PC-9 (cell line): ENCODE results near the gene CNBD2. TPM values are rescaled to one million over a fixed set of nuclear protein-coding genes. Genes with fewer than 3 reads are reported as not detected.

ENCODE experiments used
- Bru-seq: library from RNA; stranded (reverse); fragments of 400-500 nt; gene quantifications from one replicate; lab custom pipeline; 2021; lab: Mats Ljungman, UMichigan
- BruChase-seq, 2 experiments: library from RNA; stranded (reverse); fragments of 400-500 nt; gene quantifications; one replicate each; lab custom pipeline; 2021; lab: Mats Ljungman, UMichigan
- BruUV-seq: library from RNA; stranded (reverse); fragments of 400-500 nt; replicated peaks from 2 replicates; lab custom pipeline; 2021; lab: Mats Ljungman, UMichigan
- CTCF ChIA-PET: fragments of 300-600 bp; sonication (Branson Sonifier 250); formaldehyde crosslinking; loops from one replicate; lab custom pipeline; 2022; ENCODE audit warnings: antibody characterized with exemption; lab: Charles Lee
- POLR2A ChIA-PET: fragments of 300-600 bp; sonication (Branson Sonifier 250); formaldehyde crosslinking; loops from one replicate; lab custom pipeline; 2022; ENCODE audit warnings: antibody characterized with exemption; ENCODE audit not compliant: unreplicated experiment; lab: Charles Lee
- DNase-seq, 2 experiments: peaks; one replicate each; pipeline versions ENCODE4 v3.0.0 to v3.0.0-alpha.2; 2015 to 2022; ENCODE audit warnings: mixed read lengths in 1 of 2
- H2AFZ ChIP-seq: fragments of 200-600 bp; sonication (generic); 2 replicates; pipeline ENCODE4 v1.8.1; 2017; ENCODE audit warnings: antibody characterized with exemption
- H3F3A ChIP-seq: fragments of 200-600 bp; sonication (generic); 2 replicates; pipeline ENCODE4 v1.8.1; 2017; ENCODE audit warnings: antibody characterized with exemption, mild to moderate bottlenecking, low read depth; ENCODE audit not compliant: insufficient read depth
- H3K27ac ChIP-seq: fragments of 200-600 bp; sonication (generic); 2 replicates; pipeline ENCODE4 v1.6.1; 2016; ENCODE audit warnings: mixed run types
- H3K27me3 ChIP-seq: fragments of 200-600 bp; sonication (generic); 2 replicates; pipeline ENCODE4 v1.6.1; 2016; ENCODE audit warnings: low read depth, mixed run types; ENCODE audit not compliant: insufficient read depth
- H3K36me3 ChIP-seq: fragments of 200-600 bp; sonication (generic); 2 replicates; pipeline ENCODE4 v1.6.1; 2016; ENCODE audit warnings: low read depth, mixed run types
- H3K4me1 ChIP-seq: fragments of 200-600 bp; sonication (generic); replicated peaks from 2 replicates; pipeline ENCODE4 v1.6.1; 2016; ENCODE audit warnings: mixed run types; ENCODE audit not compliant: insufficient read depth
- H3K4me2 ChIP-seq: fragments of 200-600 bp; sonication (generic); 2 replicates; pipeline ENCODE4 v1.6.1; 2017; ENCODE audit warnings: mixed run types
- H3K4me3 ChIP-seq: fragments of 200-600 bp; sonication (generic); 2 replicates; pipeline ENCODE4 v1.6.1; 2016; ENCODE audit warnings: mixed run types
- H3K79me2 ChIP-seq: fragments of 200-600 bp; sonication (generic); 2 replicates; pipeline ENCODE4 v1.6.1; 2017; ENCODE audit warnings: low read depth, mixed run types
- H3K9me2 ChIP-seq: fragments of 200-600 bp; sonication (generic); 2 replicates; pipeline ENCODE4 v1.8.1; 2017; ENCODE audit warnings: mild to moderate bottlenecking; ENCODE audit not compliant: insufficient read depth
- H3K9me3 ChIP-seq: fragments of 200-600 bp; sonication (generic); 2 replicates; pipeline ENCODE4 v1.8.1; 2016; ENCODE audit warnings: low read depth; ENCODE audit not compliant: insufficient read depth
- H4K20me1 ChIP-seq: fragments of 200-600 bp; sonication (generic); 2 replicates; pipeline ENCODE4 v1.8.1; 2017; ENCODE audit not compliant: insufficient read depth
- CTCF ChIP-seq: fragments of 200-600 bp; sonication (generic); conservative IDR thresholded peaks from 2 replicates; pipeline ENCODE4 v1.6.1; 2017; ENCODE audit warnings: mixed run types, antibody characterized with exemption, mild to moderate bottlenecking, moderate library complexity
- EZH2 ChIP-seq: fragments of 200-600 bp; sonication (generic); IDR thresholded peaks from 2 replicates; pipeline ENCODE4 v1.8.0; 2017; ENCODE audit warnings: antibody characterized with exemption, low read depth
- intact Hi-C: fragments of 100-400 bp; cut with micrococcal nuclease; formaldehyde crosslinking; loops from one replicate; pipeline ENCODE4 v1.10.0; 2022; ENCODE audit not compliant: unreplicated experiment
- long read RNA-seq: library from polyadenylated mRNA; stranded (forward); transcript quantifications from one replicate; pipeline ENCODE4 v2.0.0, GENCODE V29; 2022
- total RNA-seq: library from RNA; stranded (reverse); gene quantifications from 2 replicates; pipeline ENCODE4 v1.2.3, GENCODE V29; 2021

The CNBD2 gene
- total RNA-seq, result 6.2 and 7.3 TPM in 2 replicates
- percentile 22 among the genes with signal in this experiment for Bru-seq, nascent RNA
- percentile 27 among the genes with signal in this experiment for BruChase-seq, experiment 1, labeled RNA remaining after a 2-hour chase
- percentile 24 among the genes with signal in this experiment for BruChase-seq, experiment 2, labeled RNA remaining after a 6-hour chase
- long read RNA-seq, transcript CNBD2-206 (1 exons, 662 nt), result major isoform, 17 of 21 reads
- long read RNA-seq, partial matches to known transcripts, result 0 of 21 reads
- long read RNA-seq, other reads (novel, unspliced or antisense), result 4 of 21 reads

- POLR2A ChIA-PET, result interaction anchor here (0.6 kb wide), 1 partner anchor 465 kb away, joined by 3 read pairs; no protein-coding TSS in a partner anchor
- Histone ChIP-seq H3K9me3 (no peaks in the 10 kb centered on the region), H3K4me3 (no peak within 1 kb of the TSS), H3K27ac (no peak within 1 kb of the TSS), H3K79me2 (no peaks in the 10 kb centered on the region), H3K9me2 (no peaks in the 10 kb centered on the region), H3K36me3 (no peaks in the 10 kb centered on the region), H4K20me1 (no peaks in the 10 kb centered on the region), H2AFZ (no peak within 1 kb of the TSS), H3K4me2 (peak within 1 kb of the TSS; percentile 8), H3K4me1 (peaks cover 15% of the 10 kb centered on the region), H3F3A (no peaks in the 10 kb centered on the region), H3K27me3 (no peaks in the 10 kb centered on the region)
- CTCF ChIA-PET, result no interaction called here
- intact Hi-C loops, result no loop called here
- no TSS peak for BruUV-seq
- TF ChIP-seq EZH2 (no peak), CTCF (no peak)
- DNase-seq, result no peak
These were observed at the start of gene CNBD2 for GRCh38 chr20:35967979-35968640. Gene CNBD2, plus strand, starts transcription at chr20:35968590. Its CDS starts 173 bp downstream, at chr20:35968763.

GRCh38 chr20:35920523-35920922 is 47.9 kb upstream of the CNBD2 start:
- H3K4me1 ChIP-seq, result no peaks in the 10 kb centered on the region
- H3K79me2 ChIP-seq, result no peaks in the 10 kb centered on the region
- H2AFZ ChIP-seq, result no peak overlapping the region
- POLR2A ChIA-PET, result no interaction called here
- H3K4me2 ChIP-seq, result no peak overlapping the region
- no peak for DNase-seq
- H3F3A ChIP-seq, result no peaks in the 10 kb centered on the region; the same call in 1 of the 2 replicates
- TF ChIP-seq CTCF (no peak), EZH2 (no peak)
- no peaks in the 10 kb centered on the region for H3K9me3 ChIP-seq
- no peaks in the 10 kb centered on the region; the same call in 1 of the 2 replicates for H4K20me1 ChIP-seq
- no peak overlapping the region for H3K4me3 ChIP-seq
- H3K27me3 ChIP-seq, result no peaks in the 10 kb centered on the region
- H3K36me3 ChIP-seq, result no peaks in the 10 kb centered on the region
- BruUV-seq, result no TSS peak
- no peaks in the 10 kb centered on the region for H3K9me2 ChIP-seq
- intact Hi-C loops, result no loop called here
- CTCF ChIA-PET, result no interaction called here
- H3K27ac ChIP-seq, result no peak overlapping the region

- Histone ChIP-seq H4K20me1 (no peaks in the 10 kb centered on the region; the same call in 1 of the 2 replicates), H3K9me2 (no peaks in the 10 kb centered on the region), H3K27me3 (no peaks in the 10 kb centered on the region), H3K4me1 (no peaks in the 10 kb centered on the region), H3K27ac (no peak overlapping the region), H3K4me2 (no peak overlapping the region), H2AFZ (no peak overlapping the region), H3K4me3 (no peak overlapping the region), H3F3A (no peaks in the 10 kb centered on the region), H3K36me3 (no peaks in the 10 kb centered on the region), H3K79me2 (no peaks in the 10 kb centered on the region), H3K9me3 (no peaks in the 10 kb centered on the region)
- CTCF ChIA-PET, result no interaction called here
- BruUV-seq, result no TSS peak
- no peak for DNase-seq
- POLR2A ChIA-PET, result no interaction called here
- TF ChIP-seq EZH2, result no peak
- no peak for TF ChIP-seq CTCF
- intact Hi-C loops, result no loop called here
These were observed 39.1 kb upstream of the CNBD2 start for GRCh38 chr20:35929301-35929700.
